Cardiac atrium fibroblast (primary cell): Measurements from ENCODE around the gene YKT6. TPM values are rescaled to one million over a fixed set of nuclear protein-coding genes. Genes with fewer than 3 reads are reported as not detected.

ENCODE experiments used
- total RNA-seq: library from RNA; depleted of rRNA; stranded (reverse); fragments of >200 nt; gene quantifications from 2 replicates; pipeline ENCODE4 v1.2.3, GENCODE V29; 2015

The YKT6 gene
- 100 and 109 TPM in 2 replicates for total RNA-seq

GRCh38 chr7:44200699-44201461 is at the start of gene YKT6:
YKT6 (plus strand) TSS chr7:44200978; CDS start chr7:44201136, 158 bp downstream.

GRCh38 chr7:44189286-44189992 is 11.3 kb upstream of the YKT6 start, which contains the start of gene GCK:
GCK (minus strand) TSS chr7:44189439; CDS start chr7:44188953, 486 bp downstream.

Other genes starting within 250 kb of the YKT6 start
- not detected in 2 replicates for gene SPDYE1, start 203.1 kb upstream of the YKT6 start, total RNA-seq
- gene DBNL, start 156.3 kb upstream of the YKT6 start, total RNA-seq: 141 and 154 TPM in 2 replicates
- gene PGAM2, start 135.4 kb upstream of the YKT6 start, total RNA-seq: 1.3 TPM in 1 of 2 replicates, not detected in the other
- 15.9 and 18.8 TPM in 2 replicates for gene POLM, start 118.4 kb upstream of the YKT6 start, total RNA-seq
- 28.5 and 75.8 TPM in 2 replicates for gene AEBP1, start 96.6 kb upstream of the YKT6 start, total RNA-seq
- gene POLD2, start 77.4 kb upstream of the YKT6 start, total RNA-seq: 69.1 and 105 TPM in 2 replicates
- not detected in 2 replicates for gene MYL7, start 59.6 kb upstream of the YKT6 start, total RNA-seq
- 0.81 TPM in 1 of 2 replicates, not detected in the other for gene GCK, start 11.5 kb upstream of the YKT6 start, total RNA-seq
- gene CAMK2B, start 124.6 kb downstream of the YKT6 start, total RNA-seq: 0.36 and 0.97 TPM in 2 replicates